Testis (tissue), 2 donors: ENCODE results near the gene ANKRD1.

Experiments
- POLR2A ChIP-seq: fragments of 450-650 bp; IDR thresholded peaks from one replicate; pipeline ENCODE4 v1.6.1; 2017; ENCODE audit warnings: antibody characterized with exemption, mild to moderate bottlenecking, moderate library complexity
- TF ChIP-seq, protein P1 (sequence below), 3 experiments: fragments of 450-650 bp in 2 of 3; fragments of 200-600 bp in 1 of 3; sonication (generic) in 1 of 3; IDR thresholded peaks; one replicate each; pipeline ENCODE4 v1.5.1; 2016 to 2019; ENCODE audit warnings: antibody characterized with exemption in 3 of 3, mild to moderate bottlenecking in 2 of 3, moderate library complexity in 1 of 3

- TF ChIP-seq, protein P1, sequence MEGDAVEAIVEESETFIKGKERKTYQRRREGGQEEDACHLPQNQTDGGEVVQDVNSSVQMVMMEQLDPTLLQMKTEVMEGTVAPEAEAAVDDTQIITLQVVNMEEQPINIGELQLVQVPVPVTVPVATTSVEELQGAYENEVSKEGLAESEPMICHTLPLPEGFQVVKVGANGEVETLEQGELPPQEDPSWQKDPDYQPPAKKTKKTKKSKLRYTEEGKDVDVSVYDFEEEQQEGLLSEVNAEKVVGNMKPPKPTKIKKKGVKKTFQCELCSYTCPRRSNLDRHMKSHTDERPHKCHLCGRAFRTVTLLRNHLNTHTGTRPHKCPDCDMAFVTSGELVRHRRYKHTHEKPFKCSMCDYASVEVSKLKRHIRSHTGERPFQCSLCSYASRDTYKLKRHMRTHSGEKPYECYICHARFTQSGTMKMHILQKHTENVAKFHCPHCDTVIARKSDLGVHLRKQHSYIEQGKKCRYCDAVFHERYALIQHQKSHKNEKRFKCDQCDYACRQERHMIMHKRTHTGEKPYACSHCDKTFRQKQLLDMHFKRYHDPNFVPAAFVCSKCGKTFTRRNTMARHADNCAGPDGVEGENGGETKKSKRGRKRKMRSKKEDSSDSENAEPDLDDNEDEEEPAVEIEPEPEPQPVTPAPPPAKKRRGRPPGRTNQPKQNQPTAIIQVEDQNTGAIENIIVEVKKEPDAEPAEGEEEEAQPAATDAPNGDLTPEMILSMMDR (IDR thresholded peaks at IDR 0.05): no peak
- no peak for TF ChIP-seq POLR2A
Observed at GRCh38 chr10:90890347-90890746, 30.5 kb downstream of the ANKRD1 start.
